ENCODE results near the gene PDGFD.

PDGFD gene

DNA sequence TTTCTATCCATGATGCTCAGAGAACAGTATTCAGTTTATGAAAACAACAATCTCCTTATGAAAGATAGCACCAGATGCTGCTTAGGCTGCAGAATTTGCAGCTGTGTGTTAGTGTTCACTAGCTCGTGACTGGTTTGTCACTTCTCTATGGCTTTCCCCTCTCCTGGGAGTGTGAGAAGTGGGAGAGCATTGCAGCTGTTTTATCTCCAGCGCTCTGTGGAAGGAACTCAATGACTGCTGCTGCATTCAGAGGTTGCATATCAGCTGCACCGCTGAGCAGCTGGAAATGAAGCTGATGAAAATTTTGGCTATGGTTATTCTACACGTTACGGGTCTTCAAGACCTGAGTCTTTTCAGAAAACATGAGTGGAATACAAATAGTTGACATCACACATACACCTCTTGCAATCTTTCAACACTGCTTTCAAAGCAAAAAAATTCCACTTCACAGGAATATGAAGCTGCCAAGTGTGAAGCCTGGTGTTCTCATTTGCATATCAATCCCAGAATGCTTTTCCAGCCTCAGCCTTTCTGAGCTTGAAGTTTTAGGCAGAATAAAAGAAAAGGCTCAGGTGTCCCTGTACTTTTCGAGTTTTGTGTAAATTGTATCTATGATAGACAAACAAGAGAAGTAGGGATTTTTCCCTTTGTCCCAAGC is 276.8 kb downstream of the PDGFD start:
- no peak for DNase-seq (ENCODE audit: low spot score)

DNA sequence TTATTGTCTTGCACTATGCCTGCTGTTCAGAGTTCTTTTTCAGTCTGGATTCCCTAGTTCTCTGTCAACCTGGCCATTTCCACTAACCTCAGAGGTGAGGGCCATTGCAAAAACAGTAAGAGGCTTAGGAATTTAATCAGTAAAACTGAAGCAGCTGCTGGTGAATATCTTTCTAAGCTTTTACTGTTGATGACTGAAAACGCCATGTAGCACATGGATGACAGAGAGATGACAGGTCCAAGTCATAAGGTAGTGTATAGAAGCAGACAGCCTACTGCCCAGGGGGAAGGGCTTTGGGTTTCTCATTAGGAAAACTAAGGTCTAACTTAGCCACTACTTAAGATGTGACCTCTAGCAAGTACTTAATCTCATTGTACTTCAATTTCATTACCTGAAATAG is 280.1 kb downstream of the PDGFD start:
- DNase-seq (ENCODE audit: low spot score), result no peak

DNA sequence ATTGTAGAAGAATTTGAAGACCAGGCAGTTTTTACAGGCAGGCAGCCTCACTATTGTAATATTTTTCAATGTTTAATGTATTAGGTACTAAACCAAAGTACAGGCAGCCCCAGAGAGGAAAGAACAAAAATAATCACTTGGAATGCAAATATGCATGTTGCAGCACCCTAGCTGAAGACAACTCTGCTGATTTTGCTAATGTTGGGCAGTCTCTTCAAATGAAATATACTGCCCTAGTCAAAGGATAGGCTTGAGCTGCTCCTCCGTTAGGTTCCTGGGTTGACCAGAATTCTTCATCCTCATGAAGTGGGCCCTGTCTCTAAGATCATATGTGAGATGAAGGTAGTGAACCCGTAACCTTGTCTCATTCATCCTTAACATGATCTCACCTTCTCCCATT is 280.7 kb downstream of the PDGFD start:
- DNase-seq (ENCODE audit: low spot score), result no peak

DNA sequence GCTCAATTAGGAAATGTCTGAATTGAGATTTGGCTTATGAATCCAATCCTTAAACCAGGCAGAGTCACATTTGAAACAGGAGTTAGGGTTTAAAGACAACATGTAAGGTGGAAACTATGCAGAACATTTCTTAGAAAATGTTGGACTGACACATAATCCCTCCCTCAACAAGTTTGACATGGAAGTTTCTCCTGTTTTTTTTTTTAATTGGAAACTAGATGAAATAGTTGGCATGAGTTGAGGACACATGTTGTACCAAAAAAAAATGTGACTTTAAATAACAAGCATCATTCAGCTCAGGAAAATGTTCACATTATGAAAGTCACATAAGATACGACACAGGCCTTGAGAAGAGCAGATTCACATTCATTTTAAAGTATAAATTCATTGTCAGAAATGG is 282.4 kb downstream of the PDGFD start:
- no peak for DNase-seq (ENCODE audit: low spot score)

DNA sequence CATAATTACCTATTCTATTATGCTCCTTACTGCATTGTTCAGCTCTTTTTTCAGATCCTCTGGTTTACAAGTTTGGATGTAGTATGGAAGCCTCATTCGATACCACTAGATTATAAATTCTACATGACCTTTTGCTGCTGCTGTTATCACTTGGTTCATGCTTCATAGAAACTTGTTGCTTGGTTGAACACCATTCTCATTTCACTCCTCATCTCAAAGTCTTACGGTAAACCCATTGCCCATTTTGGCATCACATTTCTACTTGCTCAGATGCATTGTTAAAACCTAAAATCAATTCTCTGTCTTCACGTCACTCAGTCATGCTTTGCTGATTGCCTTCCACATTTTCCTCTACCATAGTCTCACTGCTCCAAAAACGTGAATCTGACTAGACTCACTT is 283.0 kb downstream of the PDGFD start:
- DNase-seq (ENCODE audit: low spot score), result no peak

DNA sequence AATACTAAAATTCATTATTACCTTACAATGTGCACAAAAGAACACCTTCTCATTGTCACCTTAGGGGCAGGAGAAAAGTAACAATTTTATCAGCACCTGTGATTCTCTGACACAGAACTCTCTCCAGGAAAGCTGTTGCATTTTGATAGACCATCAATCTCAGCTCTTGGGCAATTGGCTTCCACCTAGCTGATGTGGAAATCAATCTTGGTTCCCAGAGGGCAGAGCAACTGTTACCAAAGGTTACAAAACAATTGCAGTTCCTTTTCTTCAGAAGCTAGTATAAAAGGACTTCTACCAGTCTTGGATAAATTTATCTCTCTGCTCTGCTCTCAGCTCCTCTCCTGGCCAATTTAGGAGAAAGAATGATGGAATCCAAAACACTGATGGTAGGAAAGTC is 285.3 kb downstream of the PDGFD start:
- DNase-seq (ENCODE audit: low spot score), result no peak

DNA sequence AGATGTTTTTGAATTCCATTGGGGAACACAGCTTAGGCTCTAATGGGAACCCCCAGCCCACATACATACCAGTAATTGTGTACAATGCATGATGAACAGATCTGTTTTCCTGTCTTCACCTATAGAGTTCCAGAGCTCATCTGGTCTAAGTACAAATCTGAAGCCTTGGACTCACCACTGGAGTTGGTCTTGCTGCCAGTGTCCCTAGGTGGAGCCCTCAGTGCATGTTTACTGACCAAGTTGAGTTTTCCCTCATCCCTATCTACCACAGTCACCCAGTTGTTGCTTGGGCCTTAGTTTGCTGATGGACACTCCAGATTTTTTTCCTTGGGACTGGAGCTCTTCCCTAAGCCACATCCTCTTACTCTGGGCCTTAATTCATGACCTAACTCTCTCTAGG is 286.7 kb downstream of the PDGFD start:
- no peak for DNase-seq (ENCODE audit: low spot score)

DNA sequence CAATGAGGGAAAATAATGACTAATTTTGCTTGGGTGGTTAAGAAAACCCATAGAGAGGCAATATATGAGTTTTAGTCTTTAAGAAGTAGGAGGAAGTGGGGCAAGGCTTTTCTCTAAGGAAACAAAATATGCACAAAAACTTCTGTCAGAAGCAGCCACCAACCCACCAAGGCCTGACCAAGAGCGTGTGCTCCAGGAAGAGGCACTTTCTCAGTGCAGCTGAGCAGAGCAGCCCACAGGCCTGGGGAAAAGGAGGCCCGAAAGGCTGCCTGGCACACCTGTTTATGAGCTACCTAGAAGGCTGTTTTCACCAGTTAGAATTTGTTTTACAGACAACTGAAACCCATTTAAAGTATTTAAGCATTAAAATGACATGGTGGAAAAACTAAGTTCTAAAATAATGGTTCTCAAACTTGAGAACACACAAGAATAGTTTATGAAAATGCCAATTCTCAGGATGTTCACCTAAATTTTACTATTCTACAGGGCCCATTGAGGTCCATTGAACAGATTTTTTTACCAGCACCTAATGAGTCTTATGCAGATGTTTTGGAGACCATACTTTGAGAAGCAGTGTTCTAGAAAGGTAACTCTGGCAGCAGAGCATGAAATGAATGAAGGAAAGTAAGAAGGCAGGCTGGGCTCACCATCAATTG is 288.0 kb downstream of the PDGFD start:
- DNase-seq (ENCODE audit: low spot score), result no peak

DNA sequence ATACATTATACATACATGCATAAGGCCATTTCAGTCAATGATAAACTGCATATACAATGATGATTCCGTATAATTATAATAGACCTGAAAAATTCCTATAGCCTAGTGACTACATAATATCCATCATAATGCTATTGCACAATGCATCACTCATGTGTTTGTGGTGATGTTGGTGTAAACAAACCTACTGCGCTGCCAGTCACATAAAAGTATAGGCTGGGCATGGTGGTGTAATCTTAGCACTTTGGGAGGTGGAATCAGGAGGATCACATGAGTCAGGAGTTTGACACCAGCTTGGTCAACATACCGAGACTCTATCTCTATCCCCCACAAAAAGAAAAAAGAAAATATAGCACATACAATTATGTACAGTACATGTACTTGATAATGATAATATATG is 291.2 kb downstream of the PDGFD start:
- DNase-seq (ENCODE audit: low spot score), result no peak

DNA sequence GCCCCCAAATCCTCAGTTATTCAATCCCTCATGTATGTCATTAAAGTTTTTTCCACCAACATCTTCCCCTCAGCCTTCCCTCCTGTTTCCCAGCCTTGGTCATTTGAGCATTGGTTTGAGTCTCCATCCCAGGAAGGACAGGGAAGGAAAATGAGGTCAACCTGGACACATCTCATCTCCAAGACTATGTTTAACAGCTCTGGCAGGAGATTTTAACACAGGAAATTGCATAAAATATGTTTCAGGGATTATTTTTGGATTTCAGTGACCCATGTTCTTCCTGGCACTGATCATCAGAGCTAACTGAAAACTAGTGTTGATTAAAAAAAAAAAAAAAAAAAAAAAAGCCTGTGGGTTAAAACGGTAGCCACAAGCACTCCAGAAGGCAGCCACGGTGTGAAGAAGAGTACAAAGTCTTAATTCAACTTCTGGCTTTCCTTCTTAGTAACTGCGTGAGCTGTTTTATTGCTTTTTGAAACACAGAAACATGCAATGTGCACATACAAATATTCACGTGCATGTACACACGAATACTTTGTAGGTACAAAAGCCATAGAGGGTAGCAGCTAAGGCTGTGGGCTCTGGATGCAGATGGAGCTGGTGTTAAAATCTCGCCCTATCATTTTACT is 291.9 kb downstream of the PDGFD start:
- no peak for DNase-seq (ENCODE audit: low spot score)

DNA sequence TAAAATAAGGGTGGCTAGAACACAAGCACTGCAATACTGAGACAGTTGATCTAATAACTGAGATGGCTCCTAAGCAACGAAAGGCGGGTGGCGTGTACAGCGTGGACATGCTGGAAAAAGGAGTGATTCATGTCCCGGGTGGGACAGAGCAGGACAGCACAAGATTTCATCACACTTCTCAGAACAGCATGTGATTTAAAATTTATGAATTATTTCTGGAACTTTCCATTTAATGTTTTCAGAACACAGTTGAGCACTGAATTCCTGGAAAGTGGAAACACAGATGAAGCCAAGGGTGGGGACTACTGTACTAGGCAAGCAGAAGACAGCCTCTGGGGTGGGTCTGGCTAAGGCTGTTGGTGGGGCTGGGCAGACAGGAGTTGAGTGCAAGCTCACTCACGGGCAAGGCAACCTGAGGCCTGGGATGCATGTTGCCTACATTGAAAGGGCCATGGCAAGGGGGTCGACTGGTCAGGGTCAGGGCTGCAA is 293.1 kb downstream of the PDGFD start:
- no peak for DNase-seq (ENCODE audit: low spot score)

DNA sequence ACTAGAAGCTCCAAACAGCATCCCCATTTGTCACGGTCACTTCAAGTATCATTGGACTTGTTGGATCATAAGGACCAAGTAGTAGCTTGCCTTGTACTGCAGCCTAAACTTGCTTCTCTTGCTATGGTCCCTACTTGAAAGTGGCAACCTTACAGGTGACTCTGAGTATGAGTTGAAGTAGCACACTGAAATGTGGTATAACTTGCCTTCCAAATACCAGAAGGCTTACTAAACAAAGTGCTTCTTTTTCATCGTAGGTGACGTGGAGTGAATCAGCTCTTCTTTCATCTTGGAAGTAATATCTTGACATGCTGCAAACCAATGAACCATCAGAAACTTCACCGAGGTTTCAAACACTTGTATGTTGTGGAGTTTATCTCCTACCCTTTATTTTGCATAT is 296.5 kb downstream of the PDGFD start:
- DNase-seq (ENCODE audit: low spot score), result no peak

DNA sequence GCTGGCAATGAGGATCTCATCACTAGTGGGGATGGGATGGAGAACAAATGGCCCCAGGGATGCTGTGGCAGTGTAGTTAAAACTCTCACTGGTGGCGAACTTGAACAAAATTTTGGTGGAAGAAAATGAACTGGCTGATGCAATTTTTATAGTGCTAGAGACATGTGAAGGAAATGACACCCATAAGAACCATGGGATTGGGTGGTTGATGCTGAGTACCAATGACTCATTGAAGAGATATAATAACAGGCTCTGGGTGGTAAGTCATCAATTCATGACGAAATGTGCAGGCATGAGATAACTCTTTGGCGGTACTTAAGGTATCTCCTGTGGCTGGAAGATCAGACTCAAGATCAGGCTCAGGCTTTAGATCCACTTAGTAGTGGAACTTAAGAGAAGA is 300.4 kb downstream of the PDGFD start:
- no peak for DNase-seq (ENCODE audit: low spot score)

DNA sequence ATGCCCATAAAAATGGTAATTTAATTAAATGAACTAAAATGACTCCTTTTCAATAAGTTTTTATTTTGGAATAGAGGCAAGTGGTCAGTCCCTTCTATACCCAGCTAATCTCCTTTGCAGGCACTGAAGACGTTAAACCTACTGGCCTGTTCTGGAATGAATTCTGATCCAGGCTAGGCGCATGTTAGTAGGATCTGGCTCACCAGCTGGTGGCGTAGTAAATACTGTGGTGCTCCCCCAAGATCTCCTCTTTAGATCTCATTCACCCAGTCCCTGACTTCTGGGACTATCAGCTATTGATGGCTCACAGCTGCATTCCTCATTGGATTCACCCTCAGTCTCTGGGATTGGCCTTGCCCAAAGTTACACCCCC is 301.2 kb downstream of the PDGFD start:
- DNase-seq (ENCODE audit: low spot score), result no peak

DNA sequence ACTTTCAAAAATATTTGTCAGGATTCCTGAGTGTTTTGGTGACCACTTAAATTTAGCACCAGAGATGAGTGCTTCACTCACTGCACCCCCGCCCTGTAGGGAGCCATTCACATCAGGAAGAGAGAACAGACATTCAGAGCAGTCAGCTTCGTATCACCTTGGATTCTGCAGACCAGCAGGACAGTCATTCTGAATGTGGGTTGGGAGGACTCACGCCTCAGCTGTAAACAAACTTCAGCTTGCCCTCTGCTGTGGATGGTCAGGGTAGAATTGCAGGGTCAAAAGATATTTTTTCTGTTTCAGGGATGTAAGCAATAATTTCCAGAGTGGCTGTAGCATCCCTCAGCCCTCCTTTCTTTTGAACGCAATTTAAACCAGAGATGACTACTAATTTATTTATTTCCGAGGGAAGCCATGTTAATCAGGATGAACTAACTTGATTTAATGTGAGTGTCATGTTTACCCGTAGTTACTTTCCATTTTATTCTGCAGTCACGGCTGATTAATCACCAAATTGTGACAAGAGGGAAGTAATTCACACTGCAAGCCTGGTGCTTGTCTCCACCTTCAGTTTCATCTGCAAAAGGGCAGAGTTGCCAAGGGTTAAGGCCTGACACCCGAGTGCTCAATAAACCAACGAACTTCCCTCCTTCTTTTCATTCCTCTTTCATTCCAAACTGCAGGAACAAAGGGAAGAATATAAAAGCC is 301.7 kb downstream of the PDGFD start:
- DNase-seq (ENCODE audit: low spot score), result no peak
